SU-DHL-6 (cell line): Measurements from ENCODE around the gene KIF21B.

ENCODE experiments used
- EZH2phosphoT487 ChIP-seq: fragments of 200-600 bp; sonication (generic), shearing (Covaris generic); conservative IDR thresholded peaks from 2 replicates; pipeline ENCODE4 v1.6.1; 2018; ENCODE audit warnings: mild to moderate bottlenecking, antibody characterized with exemption, low read length, moderate library complexity, mixed read lengths
- TF ChIP-seq, protein P1 (sequence below): fragments of 200-600 bp; sonication (generic); IDR thresholded peaks from one replicate; pipeline ENCODE4 v1.5.1; 2017; ENCODE audit warnings: antibody characterized with exemption, mild to moderate bottlenecking, low read length, moderate library complexity; ENCODE audit not compliant: insufficient read depth, poor library complexity, severe bottlenecking

DNA sequence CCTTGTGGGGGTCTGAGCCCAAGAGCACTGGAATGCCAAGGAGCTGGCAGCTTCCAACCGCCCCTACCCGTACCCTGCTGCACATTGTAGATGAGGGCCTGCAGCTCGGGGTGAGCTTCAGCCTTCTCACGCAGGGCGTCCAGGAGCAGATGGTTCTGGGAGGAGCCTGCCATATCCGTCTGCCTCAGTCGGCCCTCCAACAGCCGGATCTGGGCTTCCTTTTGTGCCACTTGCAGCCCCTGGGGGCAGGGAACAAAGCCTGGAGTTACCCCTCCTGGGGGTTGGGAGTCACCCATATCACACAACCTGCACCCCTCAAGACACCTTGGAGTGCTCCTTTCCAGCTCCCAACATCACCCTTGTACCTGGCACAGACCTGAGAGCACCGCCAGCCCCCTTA is 34.8 kb downstream of the KIF21B start:
- TF ChIP-seq, protein P1, sequence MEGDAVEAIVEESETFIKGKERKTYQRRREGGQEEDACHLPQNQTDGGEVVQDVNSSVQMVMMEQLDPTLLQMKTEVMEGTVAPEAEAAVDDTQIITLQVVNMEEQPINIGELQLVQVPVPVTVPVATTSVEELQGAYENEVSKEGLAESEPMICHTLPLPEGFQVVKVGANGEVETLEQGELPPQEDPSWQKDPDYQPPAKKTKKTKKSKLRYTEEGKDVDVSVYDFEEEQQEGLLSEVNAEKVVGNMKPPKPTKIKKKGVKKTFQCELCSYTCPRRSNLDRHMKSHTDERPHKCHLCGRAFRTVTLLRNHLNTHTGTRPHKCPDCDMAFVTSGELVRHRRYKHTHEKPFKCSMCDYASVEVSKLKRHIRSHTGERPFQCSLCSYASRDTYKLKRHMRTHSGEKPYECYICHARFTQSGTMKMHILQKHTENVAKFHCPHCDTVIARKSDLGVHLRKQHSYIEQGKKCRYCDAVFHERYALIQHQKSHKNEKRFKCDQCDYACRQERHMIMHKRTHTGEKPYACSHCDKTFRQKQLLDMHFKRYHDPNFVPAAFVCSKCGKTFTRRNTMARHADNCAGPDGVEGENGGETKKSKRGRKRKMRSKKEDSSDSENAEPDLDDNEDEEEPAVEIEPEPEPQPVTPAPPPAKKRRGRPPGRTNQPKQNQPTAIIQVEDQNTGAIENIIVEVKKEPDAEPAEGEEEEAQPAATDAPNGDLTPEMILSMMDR = no peak
- TF ChIP-seq EZH2phosphoT487 = no peak
